Neural progenitor cell (in vitro differentiated cells): Measurements from ENCODE around the gene PDE3A. TPM values are rescaled to one million over a fixed set of nuclear protein-coding genes. Genes with fewer than 3 reads are reported as not detected.
"Not testable (repeated sequence)": the region's sequence is repeated elsewhere in the genome, so short reads cannot be mapped to it uniquely, and the experiment has no call there.

ENCODE experiments used
- DNase-seq: peaks from one replicate; pipeline ENCODE4 v3.0.0-alpha.2; 2016; ENCODE audit warnings: low spot score
- H2AFZ ChIP-seq: fragments of 200-600 bp; sonication (generic); replicated peaks from 2 replicates; pipeline ENCODE4 v1.6.1; 2016; ENCODE audit warnings: antibody characterized with exemption
- H3F3A ChIP-seq: fragments of 200-600 bp; sonication (generic); 2 replicates; pipeline ENCODE4 v1.6.1; 2016; ENCODE audit warnings: antibody characterized with exemption, low read depth
- H3K27ac ChIP-seq: fragments of 200-600 bp; sonication (generic); 2 replicates; pipeline ENCODE4 v1.5.1; 2016; ENCODE audit warnings: mild to moderate bottlenecking
- H3K27me3 ChIP-seq: fragments of 200-600 bp; sonication (generic); 2 replicates; pipeline ENCODE4 v1.6.1; 2016; ENCODE audit warnings: mild to moderate bottlenecking, moderate library complexity
- H3K36me3 ChIP-seq: fragments of 200-600 bp; sonication (generic); 2 replicates; pipeline ENCODE4 v1.5.1; 2016
- H3K4me1 ChIP-seq: fragments of 200-600 bp; sonication (generic); 2 replicates; pipeline ENCODE4 v1.6.1; 2016; ENCODE audit warnings: mixed run types
- H3K4me2 ChIP-seq: fragments of 200-600 bp; sonication (generic); 2 replicates; pipeline ENCODE4 v1.6.1; 2016
- H3K4me3 ChIP-seq: fragments of 200-600 bp; sonication (generic); 2 replicates; pipeline ENCODE4 v1.5.1; 2016
- H3K79me2 ChIP-seq: fragments of 200-600 bp; sonication (generic); 2 replicates; pipeline ENCODE4 v1.6.1; 2016; ENCODE audit warnings: low read depth
- H3K9ac ChIP-seq: fragments of 200-600 bp; sonication (generic); 2 replicates; pipeline ENCODE4 v1.6.1; 2016
- H3K9me3 ChIP-seq: fragments of 200-600 bp; sonication (generic); 2 replicates; pipeline ENCODE4 v1.5.1; 2016; ENCODE audit warnings: low read depth
- H4K20me1 ChIP-seq: fragments of 200-600 bp; sonication (generic); 2 replicates; pipeline ENCODE4 v1.6.1; 2016; ENCODE audit warnings: low read depth
- H3K27ac Mint-ChIP-seq: 3 replicates; pipeline ENCODE4 v1.8.0; 2021; ENCODE audit warnings: mixed read lengths
- H3K27me3 Mint-ChIP-seq: 2 replicates; pipeline ENCODE4 v1.8.0; 2022; ENCODE audit warnings: low read depth, mild to moderate bottlenecking, inconsistent platforms, moderate library complexity, mixed read lengths; ENCODE audit not compliant: insufficient read depth
- H3K36me3 Mint-ChIP-seq: 3 replicates; pipeline ENCODE4 v1.8.0; 2021; ENCODE audit warnings: mixed read lengths
- H3K4me1 Mint-ChIP-seq: 3 replicates; pipeline ENCODE4 v1.8.0; 2021; ENCODE audit warnings: mixed read lengths
- H3K4me3 Mint-ChIP-seq: 3 replicates; pipeline ENCODE4 v1.8.0; 2021; ENCODE audit warnings: mild to moderate bottlenecking, moderate library complexity, mixed read lengths
- H3K9me3 Mint-ChIP-seq: 3 replicates; pipeline ENCODE4 v1.8.0; 2020; ENCODE audit warnings: mixed read lengths
- EZH2 ChIP-seq: fragments of 200-600 bp; sonication (generic); IDR thresholded peaks from 2 replicates; pipeline ENCODE4 v1.6.1; 2017; ENCODE audit warnings: antibody characterized with exemption, mild to moderate bottlenecking, moderate library complexity
- EZH2phosphoT487 ChIP-seq: fragments of 200-600 bp; sonication (generic); IDR thresholded peaks from 2 replicates; pipeline ENCODE4 v1.6.1; 2017; ENCODE audit warnings: antibody characterized with exemption
- total RNA-seq: library from RNA; depleted of rRNA; stranded (reverse); fragments of >200 nt; gene quantifications from 2 replicates; pipeline ENCODE4 v1.2.3, GENCODE V29; 2015; ENCODE audit warnings: low replicate concordance
- TF ChIP-seq, protein P1 (sequence below): fragments of 200-600 bp; sonication (generic); IDR thresholded peaks from 2 replicates; pipeline ENCODE4 v1.5.1; 2017; ENCODE audit warnings: antibody characterized with exemption, mild to moderate bottlenecking

Gene PDE3A
- total RNA-seq, 1 donor from 2014 or later, result 0.47 TPM

GRCh38 chr12:20549108-20549719 lies 180.9 kb downstream of the PDE3A start:
- Mint-ChIP-seq H3K27ac (no peak overlapping the region), H3K27me3 (no peaks in the 10 kb centered on the region), H3K9me3 (peaks cover 2% of the 10 kb centered on the region), H3K4me1 (no peaks in the 10 kb centered on the region), H3K36me3 (no peaks in the 10 kb centered on the region), H3K4me3 (no peak overlapping the region)
- H3K9me3 ChIP-seq, result no peaks in the 10 kb centered on the region
- H3K4me1 ChIP-seq, result no peaks in the 10 kb centered on the region
- peak; percentile 21 for DNase-seq
- no peaks in the 10 kb centered on the region for H3K79me2 ChIP-seq
- H3K4me2 ChIP-seq, result no peak overlapping the region
- H4K20me1 ChIP-seq, result no peaks in the 10 kb centered on the region
- no peak overlapping the region for H3K9ac ChIP-seq
- H3K27me3 ChIP-seq, result no peaks in the 10 kb centered on the region
- no peak overlapping the region for H3K4me3 ChIP-seq
- no peaks in the 10 kb centered on the region for H3F3A ChIP-seq
- no peak overlapping the region for H3K27ac ChIP-seq
- no peaks in the 10 kb centered on the region for H3K36me3 ChIP-seq
- H2AFZ ChIP-seq, result no peak overlapping the region
- TF ChIP-seq, protein P1, sequence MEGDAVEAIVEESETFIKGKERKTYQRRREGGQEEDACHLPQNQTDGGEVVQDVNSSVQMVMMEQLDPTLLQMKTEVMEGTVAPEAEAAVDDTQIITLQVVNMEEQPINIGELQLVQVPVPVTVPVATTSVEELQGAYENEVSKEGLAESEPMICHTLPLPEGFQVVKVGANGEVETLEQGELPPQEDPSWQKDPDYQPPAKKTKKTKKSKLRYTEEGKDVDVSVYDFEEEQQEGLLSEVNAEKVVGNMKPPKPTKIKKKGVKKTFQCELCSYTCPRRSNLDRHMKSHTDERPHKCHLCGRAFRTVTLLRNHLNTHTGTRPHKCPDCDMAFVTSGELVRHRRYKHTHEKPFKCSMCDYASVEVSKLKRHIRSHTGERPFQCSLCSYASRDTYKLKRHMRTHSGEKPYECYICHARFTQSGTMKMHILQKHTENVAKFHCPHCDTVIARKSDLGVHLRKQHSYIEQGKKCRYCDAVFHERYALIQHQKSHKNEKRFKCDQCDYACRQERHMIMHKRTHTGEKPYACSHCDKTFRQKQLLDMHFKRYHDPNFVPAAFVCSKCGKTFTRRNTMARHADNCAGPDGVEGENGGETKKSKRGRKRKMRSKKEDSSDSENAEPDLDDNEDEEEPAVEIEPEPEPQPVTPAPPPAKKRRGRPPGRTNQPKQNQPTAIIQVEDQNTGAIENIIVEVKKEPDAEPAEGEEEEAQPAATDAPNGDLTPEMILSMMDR, result peak; percentile 68
- no peak for TF ChIP-seq EZH2

DNA sequence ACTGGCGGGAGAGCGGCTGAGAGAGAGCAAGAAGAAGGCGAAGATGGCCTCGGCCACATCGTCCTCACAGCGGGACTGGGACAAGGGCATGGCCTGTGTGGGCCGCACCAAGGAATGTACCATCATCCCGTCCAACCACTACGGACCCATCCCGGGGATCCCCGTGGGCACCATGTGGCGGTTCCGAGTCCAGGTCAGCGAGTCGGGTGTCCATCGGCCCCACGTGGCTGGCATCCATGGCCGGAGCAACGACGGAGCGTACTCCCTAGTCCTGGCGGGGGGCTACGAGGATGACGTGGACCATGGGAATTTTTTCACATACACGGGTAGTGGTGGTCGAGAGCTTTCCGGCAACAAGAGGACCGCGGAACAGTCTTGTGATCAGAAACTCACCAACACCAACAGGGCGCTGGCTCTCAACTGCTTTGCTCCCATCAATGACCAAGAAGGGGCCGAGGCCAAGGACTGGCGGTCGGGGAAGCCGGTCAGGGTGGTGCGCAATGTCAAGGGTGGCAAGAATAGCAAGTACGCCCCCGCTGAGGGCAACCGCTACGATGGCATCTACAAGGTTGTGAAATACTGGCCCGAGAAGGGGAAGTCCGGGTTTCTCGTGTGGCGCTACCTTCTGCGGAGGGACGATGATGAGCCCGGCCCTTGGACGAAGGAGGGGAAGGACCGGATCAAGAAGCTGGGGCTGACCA lies 183.6 kb downstream of the PDE3A start:
- not testable (repeated sequence) for H3K9me3 ChIP-seq, H3K27me3 ChIP-seq, H3K4me3 ChIP-seq, DNase-seq, H3F3A ChIP-seq, H2AFZ ChIP-seq, H3K27ac ChIP-seq, H3K4me1 Mint-ChIP-seq, H3K27me3 Mint-ChIP-seq, H4K20me1 ChIP-seq, H3K9ac ChIP-seq, H3K36me3 Mint-ChIP-seq, H3K79me2 ChIP-seq, H3K4me2 ChIP-seq, H3K27ac Mint-ChIP-seq, H3K36me3 ChIP-seq, H3K4me3 Mint-ChIP-seq, H3K4me1 ChIP-seq, H3K9me3 Mint-ChIP-seq

DNA sequence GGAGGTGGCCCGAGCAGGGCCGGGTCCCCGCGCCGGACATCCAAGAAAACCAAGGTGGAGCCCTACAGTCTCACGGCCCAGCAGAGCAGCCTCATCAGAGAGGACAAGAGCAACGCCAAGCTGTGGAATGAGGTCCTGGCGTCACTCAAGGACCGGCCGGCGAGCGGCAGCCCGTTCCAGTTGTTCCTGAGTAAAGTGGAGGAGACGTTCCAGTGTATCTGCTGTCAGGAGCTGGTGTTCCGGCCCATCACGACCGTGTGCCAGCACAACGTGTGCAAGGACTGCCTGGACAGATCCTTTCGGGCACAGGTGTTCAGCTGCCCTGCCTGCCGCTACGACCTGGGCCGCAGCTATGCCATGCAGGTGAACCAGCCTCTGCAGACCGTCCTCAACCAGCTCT lies 184.2 kb downstream of the PDE3A start:
- not testable (repeated sequence) for H3K4me2 ChIP-seq, H3K4me1 ChIP-seq, DNase-seq, H3K4me3 ChIP-seq, H2AFZ ChIP-seq, H3F3A ChIP-seq, H3K4me1 Mint-ChIP-seq, H3K27ac Mint-ChIP-seq, H3K9ac ChIP-seq, H3K79me2 ChIP-seq, H3K36me3 ChIP-seq, H3K4me3 Mint-ChIP-seq, H3K9me3 Mint-ChIP-seq, H3K27me3 ChIP-seq, H3K36me3 Mint-ChIP-seq, H4K20me1 ChIP-seq, H3K27me3 Mint-ChIP-seq, H3K27ac ChIP-seq, H3K9me3 ChIP-seq

DNA sequence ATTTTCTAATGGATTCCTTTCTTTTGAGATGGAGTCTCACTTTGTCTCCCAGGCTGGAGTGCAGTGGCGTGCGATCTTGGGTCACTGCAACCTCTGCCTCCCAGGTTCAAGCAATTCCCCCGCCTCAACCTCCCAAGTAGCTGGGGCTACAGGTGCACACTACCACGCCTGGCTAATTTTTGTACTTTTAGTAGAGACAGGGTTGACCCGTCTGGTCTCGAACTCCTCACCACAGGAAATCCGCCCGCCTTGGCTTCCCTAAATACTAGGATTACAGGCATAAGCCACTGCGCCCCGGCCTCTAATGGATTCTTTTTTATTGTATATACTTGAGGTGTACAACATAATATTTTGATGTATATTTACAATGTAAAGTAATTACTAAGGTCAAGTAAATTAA lies 186.7 kb downstream of the PDE3A start:
- no peak overlapping the region for H3K4me3 ChIP-seq
- H3K36me3 Mint-ChIP-seq, result no peaks in the 10 kb centered on the region

More for the DNA sequence above, 186.7 kb downstream of the PDE3A start:
- no peak overlapping the region for H2AFZ ChIP-seq
- H3K27me3 ChIP-seq, result no peaks in the 10 kb centered on the region
- H3K79me2 ChIP-seq, result no peaks in the 10 kb centered on the region
- no peaks in the 10 kb centered on the region for H3F3A ChIP-seq
- H3K4me2 ChIP-seq, result no peak overlapping the region
- no peak for DNase-seq
- H3K27ac Mint-ChIP-seq, result no peak overlapping the region
- no peaks in the 10 kb centered on the region for H3K4me1 ChIP-seq
- H3K36me3 ChIP-seq, result no peaks in the 10 kb centered on the region
- no peaks in the 10 kb centered on the region for H3K4me1 Mint-ChIP-seq
- H3K4me3 Mint-ChIP-seq, result no peak overlapping the region
- H3K9ac ChIP-seq, result no peak overlapping the region
- TF ChIP-seq, protein P1, result no peak
- TF ChIP-seq EZH2, result no peak
- TF ChIP-seq EZH2phosphoT487, result no peak
- peaks cover 2% of the 10 kb centered on the region for H3K9me3 Mint-ChIP-seq
- no peaks in the 10 kb centered on the region for H4K20me1 ChIP-seq
- no peaks in the 10 kb centered on the region for H3K9me3 ChIP-seq
- no peak overlapping the region for H3K27ac ChIP-seq
- H3K27me3 Mint-ChIP-seq, result no peaks in the 10 kb centered on the region
